H1 (cell line): ENCODE measurements around the gene CA10. TPM values are rescaled to one million over a fixed set of nuclear protein-coding genes. Genes with fewer than 3 reads are reported as not detected.

Experiments used
- polyA plus RNA-seq, 7 experiments: library from polyadenylated mRNA; depleted of rRNA in 3 of 7; stranded (reverse) in 5 of 7; unstranded in 2 of 7; fragments of >200 nt in 5 of 7; fragments of 200-250 nt in 2 of 7; gene quantifications; 1 replicate in 5 of 7; 2 replicates in 1 of 7; 4 replicates in 1 of 7; pipeline versions ENCODE4 v1.2.1 to v1.2.3, GENCODE V29; 2011 to 2013; ENCODE audit warnings: missing spikeins in 2 of 7, mixed read lengths in 2 of 7
- total RNA-seq: library from RNA; stranded (reverse); fragmentation: NEBNext Ultra II Directional; extraction: Animal tissue kit (Norgen Biotek cat#: 25700); gene quantifications from 2 replicates; pipeline ENCODE4 v1.2.1, GENCODE V29; 2021
- TF ChIP-seq, protein P1 (sequence below): fragments of 300-600 bp; sonication (generic); IDR thresholded peaks from 2 replicates; pipeline ENCODE4 v1.7.1; 2012; ENCODE audit warnings: low read length, moderate library complexity, mild to moderate bottlenecking, inconsistent platforms; ENCODE audit not compliant: insufficient replicate concordance

Gene CA10
- total and polyA plus RNA-seq, 2 of the 8 experiments (the other 6 are each of a cell fraction or from before 2014, with no cell fraction given), result 0.60 to 0.63 TPM

DNA sequence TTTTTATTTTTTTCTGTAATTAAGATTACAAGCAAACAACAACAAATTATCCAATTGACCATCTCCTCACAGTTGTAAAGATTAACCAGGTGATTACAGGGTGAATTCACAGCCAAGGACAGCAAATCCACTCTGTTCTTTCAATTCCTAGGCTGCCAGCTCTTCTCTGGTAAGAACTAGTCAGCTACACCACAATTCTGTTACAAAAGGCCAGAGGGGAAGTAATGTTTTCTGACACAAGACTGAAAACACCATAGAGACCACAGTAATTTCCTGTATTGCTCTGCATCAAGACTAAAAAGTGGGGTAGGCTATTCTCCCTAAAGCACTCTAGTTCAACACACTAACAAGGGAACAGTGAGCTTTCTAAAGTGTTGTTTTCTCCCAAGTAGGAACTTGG, 10.6 kb downstream of the CA10 start (continued):
- TF ChIP-seq, protein P1, sequence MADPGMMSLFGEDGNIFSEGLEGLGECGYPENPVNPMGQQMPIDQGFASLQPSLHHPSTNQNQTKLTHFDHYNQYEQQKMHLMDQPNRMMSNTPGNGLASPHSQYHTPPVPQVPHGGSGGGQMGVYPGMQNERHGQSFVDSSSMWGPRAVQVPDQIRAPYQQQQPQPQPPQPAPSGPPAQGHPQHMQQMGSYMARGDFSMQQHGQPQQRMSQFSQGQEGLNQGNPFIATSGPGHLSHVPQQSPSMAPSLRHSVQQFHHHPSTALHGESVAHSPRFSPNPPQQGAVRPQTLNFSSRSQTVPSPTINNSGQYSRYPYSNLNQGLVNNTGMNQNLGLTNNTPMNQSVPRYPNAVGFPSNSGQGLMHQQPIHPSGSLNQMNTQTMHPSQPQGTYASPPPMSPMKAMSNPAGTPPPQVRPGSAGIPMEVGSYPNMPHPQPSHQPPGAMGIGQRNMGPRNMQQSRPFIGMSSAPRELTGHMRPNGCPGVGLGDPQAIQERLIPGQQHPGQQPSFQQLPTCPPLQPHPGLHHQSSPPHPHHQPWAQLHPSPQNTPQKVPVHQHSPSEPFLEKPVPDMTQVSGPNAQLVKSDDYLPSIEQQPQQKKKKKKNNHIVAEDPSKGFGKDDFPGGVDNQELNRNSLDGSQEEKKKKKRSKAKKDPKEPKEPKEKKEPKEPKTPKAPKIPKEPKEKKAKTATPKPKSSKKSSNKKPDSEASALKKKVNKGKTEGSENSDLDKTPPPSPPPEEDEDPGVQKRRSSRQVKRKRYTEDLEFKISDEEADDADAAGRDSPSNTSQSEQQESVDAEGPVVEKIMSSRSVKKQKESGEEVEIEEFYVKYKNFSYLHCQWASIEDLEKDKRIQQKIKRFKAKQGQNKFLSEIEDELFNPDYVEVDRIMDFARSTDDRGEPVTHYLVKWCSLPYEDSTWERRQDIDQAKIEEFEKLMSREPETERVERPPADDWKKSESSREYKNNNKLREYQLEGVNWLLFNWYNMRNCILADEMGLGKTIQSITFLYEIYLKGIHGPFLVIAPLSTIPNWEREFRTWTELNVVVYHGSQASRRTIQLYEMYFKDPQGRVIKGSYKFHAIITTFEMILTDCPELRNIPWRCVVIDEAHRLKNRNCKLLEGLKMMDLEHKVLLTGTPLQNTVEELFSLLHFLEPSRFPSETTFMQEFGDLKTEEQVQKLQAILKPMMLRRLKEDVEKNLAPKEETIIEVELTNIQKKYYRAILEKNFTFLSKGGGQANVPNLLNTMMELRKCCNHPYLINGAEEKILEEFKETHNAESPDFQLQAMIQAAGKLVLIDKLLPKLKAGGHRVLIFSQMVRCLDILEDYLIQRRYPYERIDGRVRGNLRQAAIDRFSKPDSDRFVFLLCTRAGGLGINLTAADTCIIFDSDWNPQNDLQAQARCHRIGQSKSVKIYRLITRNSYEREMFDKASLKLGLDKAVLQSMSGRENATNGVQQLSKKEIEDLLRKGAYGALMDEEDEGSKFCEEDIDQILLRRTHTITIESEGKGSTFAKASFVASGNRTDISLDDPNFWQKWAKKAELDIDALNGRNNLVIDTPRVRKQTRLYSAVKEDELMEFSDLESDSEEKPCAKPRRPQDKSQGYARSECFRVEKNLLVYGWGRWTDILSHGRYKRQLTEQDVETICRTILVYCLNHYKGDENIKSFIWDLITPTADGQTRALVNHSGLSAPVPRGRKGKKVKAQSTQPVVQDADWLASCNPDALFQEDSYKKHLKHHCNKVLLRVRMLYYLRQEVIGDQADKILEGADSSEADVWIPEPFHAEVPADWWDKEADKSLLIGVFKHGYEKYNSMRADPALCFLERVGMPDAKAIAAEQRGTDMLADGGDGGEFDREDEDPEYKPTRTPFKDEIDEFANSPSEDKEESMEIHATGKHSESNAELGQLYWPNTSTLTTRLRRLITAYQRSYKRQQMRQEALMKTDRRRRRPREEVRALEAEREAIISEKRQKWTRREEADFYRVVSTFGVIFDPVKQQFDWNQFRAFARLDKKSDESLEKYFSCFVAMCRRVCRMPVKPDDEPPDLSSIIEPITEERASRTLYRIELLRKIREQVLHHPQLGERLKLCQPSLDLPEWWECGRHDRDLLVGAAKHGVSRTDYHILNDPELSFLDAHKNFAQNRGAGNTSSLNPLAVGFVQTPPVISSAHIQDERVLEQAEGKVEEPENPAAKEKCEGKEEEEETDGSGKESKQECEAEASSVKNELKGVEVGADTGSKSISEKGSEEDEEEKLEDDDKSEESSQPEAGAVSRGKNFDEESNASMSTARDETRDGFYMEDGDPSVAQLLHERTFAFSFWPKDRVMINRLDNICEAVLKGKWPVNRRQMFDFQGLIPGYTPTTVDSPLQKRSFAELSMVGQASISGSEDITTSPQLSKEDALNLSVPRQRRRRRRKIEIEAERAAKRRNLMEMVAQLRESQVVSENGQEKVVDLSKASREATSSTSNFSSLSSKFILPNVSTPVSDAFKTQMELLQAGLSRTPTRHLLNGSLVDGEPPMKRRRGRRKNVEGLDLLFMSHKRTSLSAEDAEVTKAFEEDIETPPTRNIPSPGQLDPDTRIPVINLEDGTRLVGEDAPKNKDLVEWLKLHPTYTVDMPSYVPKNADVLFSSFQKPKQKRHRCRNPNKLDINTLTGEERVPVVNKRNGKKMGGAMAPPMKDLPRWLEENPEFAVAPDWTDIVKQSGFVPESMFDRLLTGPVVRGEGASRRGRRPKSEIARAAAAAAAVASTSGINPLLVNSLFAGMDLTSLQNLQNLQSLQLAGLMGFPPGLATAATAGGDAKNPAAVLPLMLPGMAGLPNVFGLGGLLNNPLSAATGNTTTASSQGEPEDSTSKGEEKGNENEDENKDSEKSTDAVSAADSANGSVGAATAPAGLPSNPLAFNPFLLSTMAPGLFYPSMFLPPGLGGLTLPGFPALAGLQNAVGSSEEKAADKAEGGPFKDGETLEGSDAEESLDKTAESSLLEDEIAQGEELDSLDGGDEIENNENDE, result no peak
- TF ChIP-seq, all 59 proteins: peak for 0
